ENCODE results near the gene PLA2G2C.

GRCh38 chr1:20229171-20229570 lies 42.9 kb upstream of the PLA2G2C start:
- TF ChIP-seq OSR1 (CRISPR knock-in tag; IDR thresholded peaks at IDR 0.05): no peak
- no peak for TF ChIP-seq PPARA (CRISPR knock-in tag; IDR thresholded peaks at IDR 0.05; ENCODE audit: borderline replicate concordance)
- TF ChIP-seq POU6F1 (CRISPR knock-in tag; IDR thresholded peaks at IDR 0.05; ENCODE audit: borderline replicate concordance, low read depth): no peak
